CD4-positive, alpha-beta T cell (primary cell): ENCODE measurements around the gene RAP1GAP2. TPM values are rescaled to one million over a fixed set of nuclear protein-coding genes. Genes with fewer than 3 reads are reported as not detected.

Experiments
- ATAC-seq: fragments of 200-7000 bp; cut with Tn5 transposase; one replicate; pipeline ENCODE4 v1.10.0; 2022; ENCODE audit warnings: mild to moderate bottlenecking; ENCODE audit not compliant: poor library complexity
- CTCF ChIA-PET: fragments of 350-600 bp; sonication (Branson Sonifier 250); formaldehyde crosslinking; loops from one replicate; lab custom pipeline; 2021; ENCODE audit warnings: antibody characterized with exemption, inconsistent platforms; lab: Charles Lee
- POLR2A ChIA-PET: fragments of 350-600 bp; sonication (Branson Sonifier 250); formaldehyde crosslinking; loops from one replicate; lab custom pipeline; 2021; ENCODE audit warnings: antibody characterized with exemption, inconsistent platforms; lab: Charles Lee
- DNase-seq, 14 experiments: peaks; one replicate each; pipeline ENCODE4 v3.0.0-alpha.2; 2013 to 2020; ENCODE audit warnings: mixed read lengths in 2 of 14
- H3K27ac ChIP-seq, 2 donors: one replicate each; pipeline versions ENCODE4 v1.5.1 to v1.7.0; 2013; ENCODE audit warnings: low read length in 2 of 2, low read depth in 1 of 2, mild to moderate bottlenecking in 1 of 2
- H3K27me3 ChIP-seq, 2 experiments: 1 replicate in 1 of 2; 2 replicates in 1 of 2; pipeline versions ENCODE4 v1.6.1 to v1.7.0; 2013; ENCODE audit warnings: low read length in 2 of 2, control low read depth in 1 of 2, mild to moderate bottlenecking in 1 of 2, moderate library complexity in 1 of 2; ENCODE audit not compliant: insufficient read depth in 2 of 2, control insufficient read depth in 1 of 2
- H3K36me3 ChIP-seq: one replicate; pipeline ENCODE4 v1.6.1; 2013; ENCODE audit warnings: low read length, control low read depth; ENCODE audit not compliant: insufficient read depth
- H3K4me1 ChIP-seq: one replicate; pipeline ENCODE4 v1.6.1; 2013; ENCODE audit warnings: low read length, control low read depth; ENCODE audit not compliant: insufficient read depth
- H3K4me3 ChIP-seq: one replicate; pipeline ENCODE4 v1.5.1; 2013; ENCODE audit warnings: mild to moderate bottlenecking, low read length, moderate library complexity
- H3K9me3 ChIP-seq, 2 experiments: 1 replicate in 1 of 2; 2 replicates in 1 of 2; pipeline versions ENCODE4 v1.6.1 to v1.7.0; 2013; ENCODE audit warnings: low read length in 2 of 2, mild to moderate bottlenecking in 2 of 2, control low read depth in 1 of 2, moderate library complexity in 1 of 2; ENCODE audit not compliant: control insufficient read depth in 1 of 2, insufficient read depth in 1 of 2
- H3K27ac Mint-ChIP-seq: one replicate; pipeline ENCODE4 v1.8.0; 2020; ENCODE audit warnings: mixed read lengths
- H3K27me3 Mint-ChIP-seq: one replicate; pipeline ENCODE4 v1.8.0; 2021; ENCODE audit warnings: mixed read lengths
- H3K36me3 Mint-ChIP-seq: one replicate; pipeline ENCODE4 v1.8.0; 2021; ENCODE audit warnings: low read depth, mixed read lengths
- H3K4me1 Mint-ChIP-seq: one replicate; pipeline ENCODE4 v1.8.0; 2021; ENCODE audit warnings: low read depth, mixed read lengths
- H3K4me3 Mint-ChIP-seq: one replicate; pipeline ENCODE4 v1.8.0; 2020; ENCODE audit warnings: mild to moderate bottlenecking, mixed read lengths
- H3K9me3 Mint-ChIP-seq: one replicate; pipeline ENCODE4 v1.8.0; 2020; ENCODE audit warnings: mixed read lengths
- CTCF ChIP-seq: fragments of 200-600 bp; IDR thresholded peaks from one replicate; pipeline ENCODE4 v1.8.0; 2022; ENCODE audit warnings: antibody characterized with exemption, mild to moderate bottlenecking
- intact Hi-C, 2 experiments: fragments of 100-400 bp; cut with DNase I in 1 of 2; cut with micrococcal nuclease in 1 of 2; formaldehyde crosslinking; loops; one replicate each; pipeline versions ENCODE4 v1.15.1 to v1.9.0; 2023 to 2025; cut with DNase I, micrococcal nuclease
- total RNA-seq, 174 experiments: library from RNA in 2 of 174; stranded (reverse) in 2 of 174; gene quantifications; one replicate each; pipeline ENCODE4 v1.2.3 and lab custom pipeline; 2021 to 2026

RAP1GAP2 gene
- total RNA-seq, 2 experiments from 2014 or later, result 46.3 to 49.7 TPM

DNA sequence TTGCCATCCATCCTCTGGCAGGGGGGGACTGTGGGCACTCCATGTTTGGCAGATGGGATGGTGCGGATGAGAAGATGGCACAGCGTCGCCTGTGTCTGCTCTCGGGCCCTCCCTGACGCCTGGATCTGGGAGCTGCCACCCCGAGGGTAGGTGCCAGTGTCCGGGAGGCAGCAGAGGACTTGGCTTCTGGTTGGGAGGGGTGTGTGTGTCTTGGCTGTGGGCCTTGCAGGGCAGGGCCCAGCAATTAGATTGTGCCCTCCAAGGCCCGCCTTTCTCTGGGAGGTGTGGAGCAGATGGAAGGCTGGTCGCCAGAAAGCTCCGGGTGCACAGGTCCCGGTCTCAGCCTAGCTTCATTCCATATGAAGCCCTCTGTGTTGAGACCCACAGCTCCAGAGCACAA is 1.4 kb downstream of the RAP1GAP2 start:
- ATAC-seq (no peak), DNase-seq (no peak)
- peaks cover 69% of the 10 kb centered on the region for H3K4me1 Mint-ChIP-seq
- Histone ChIP-seq H3K27me3 (no peaks in the 10 kb centered on the region), H3K9me3 (no peaks in the 10 kb centered on the region), H3K36me3 (peaks cover 24% of the 10 kb centered on the region), H3K4me1 (peaks cover 73% of the 10 kb centered on the region), H3K27ac (no peak overlapping the region), H3K4me3 (peak overlapping the region; percentile 68)
- no peaks in the 10 kb centered on the region for H3K9me3 Mint-ChIP-seq
- no peaks in the 10 kb centered on the region for H3K27me3 Mint-ChIP-seq
- peaks cover 29% of the 10 kb centered on the region for H3K36me3 Mint-ChIP-seq
- intact Hi-C loops, result loop anchor here in 1 of 2 experiments (2.0 kb wide), 1 partner anchor 31 kb away; no protein-coding TSS in a partner anchor
- TF ChIP-seq CTCF, result no peak
- H3K4me3 Mint-ChIP-seq, result peak overlapping the region; percentile 92
- ChIA-PET POLR2A (interaction anchor here (0.6 to 9.5 kb wide), 3 partner anchors 16 to 243 kb away, joined by 3 to 213 read pairs (median 3); no protein-coding TSS in a partner anchor), CTCF (interaction anchor here (1.0 to 4.8 kb wide), 2 partner anchors 11 to 15 kb away, joined by 4 to 35 read pairs; no protein-coding TSS in a partner anchor)
- H3K27ac Mint-ChIP-seq, result peak overlapping the region; percentile 80

DNA sequence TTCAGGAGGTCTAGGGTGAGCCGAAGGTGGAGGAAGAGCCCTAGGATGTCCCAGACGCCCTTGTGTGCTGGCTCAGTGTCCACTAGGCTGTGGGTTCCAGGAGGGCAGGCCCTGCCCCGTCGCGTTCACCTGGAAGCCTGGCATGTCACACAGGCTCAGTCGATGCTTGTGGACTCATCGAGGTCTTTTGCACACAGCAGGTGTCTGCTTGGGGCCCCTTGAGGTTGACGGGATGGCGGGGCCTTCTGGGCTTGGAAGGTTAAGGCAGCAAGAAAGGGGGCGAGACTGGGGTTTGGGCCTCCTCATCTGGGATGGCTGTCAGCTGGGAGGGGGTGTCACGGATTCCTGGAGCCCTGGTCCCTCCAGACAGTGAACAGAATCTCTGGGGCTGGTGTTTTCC is 1.9 kb downstream of the RAP1GAP2 start:
- H3K4me3 ChIP-seq, result peak overlapping the region; percentile 68
- Mint-ChIP-seq H3K27me3 (no peaks in the 10 kb centered on the region), H3K4me3 (peak overlapping the region; percentile 92), H3K9me3 (no peaks in the 10 kb centered on the region), H3K36me3 (peaks cover 34% of the 10 kb centered on the region), H3K27ac (peak overlapping the region; percentile 80), H3K4me1 (peaks cover 69% of the 10 kb centered on the region)
- intact Hi-C loops, result no loop called here
- H3K9me3 ChIP-seq, result no peaks in the 10 kb centered on the region
- peaks cover 67% of the 10 kb centered on the region for H3K4me1 ChIP-seq
- no peaks in the 10 kb centered on the region for H3K27me3 ChIP-seq
- TF ChIP-seq CTCF, result no peak
- ATAC-seq (no peak), DNase-seq (no peak)
- peaks cover 29% of the 10 kb centered on the region for H3K36me3 ChIP-seq
- H3K27ac ChIP-seq, result no peak overlapping the region
- POLR2A ChIA-PET, result interaction anchor here (1.0 to 9.5 kb wide), 2 partner anchors 15 to 30 kb away, joined by 3 to 213 read pairs; no protein-coding TSS in a partner anchor
- CTCF ChIA-PET, result interaction anchor here (4.8 kb wide), 1 partner anchor 12 kb away, joined by 35 read pairs; no protein-coding TSS in a partner anchor

DNA sequence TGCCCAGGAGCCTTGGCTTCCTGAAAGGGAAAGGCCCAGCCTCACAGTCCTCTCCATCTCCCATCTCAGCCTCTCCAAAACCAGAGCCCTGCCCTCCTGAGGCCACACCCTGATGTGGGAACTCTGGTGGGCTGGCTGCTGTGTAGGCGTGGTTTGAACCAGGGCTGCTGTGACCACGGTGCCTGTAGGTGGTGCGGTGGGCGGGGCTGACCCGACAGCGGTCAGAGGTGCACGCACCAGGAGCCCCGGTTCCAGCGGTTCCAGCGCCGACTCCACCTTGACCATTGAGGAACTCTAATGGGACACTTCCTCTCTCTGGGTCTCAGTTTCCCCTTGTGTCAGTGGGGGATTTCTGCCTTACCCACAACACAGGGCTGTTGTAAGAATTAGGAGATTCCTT is 2.4 kb downstream of the RAP1GAP2 start:
- intact Hi-C loops, result no loop called here
- no peak overlapping the region for H3K27ac ChIP-seq
- DNase-seq (peak in 3 of 14 experiments; percentile 27 to 45 (median 41)), ATAC-seq (no peak)
- H3K9me3 ChIP-seq, result no peaks in the 10 kb centered on the region
- POLR2A ChIA-PET, result interaction anchor here (1.0 to 9.5 kb wide), 2 partner anchors 15 to 29 kb away, joined by 3 to 213 read pairs; no protein-coding TSS in a partner anchor
- H3K4me3 ChIP-seq, result no peak overlapping the region
- no peaks in the 10 kb centered on the region for H3K27me3 Mint-ChIP-seq
- no peaks in the 10 kb centered on the region for H3K9me3 Mint-ChIP-seq
- peaks cover 39% of the 10 kb centered on the region for H3K36me3 Mint-ChIP-seq
- CTCF ChIA-PET, result interaction anchor here (4.8 kb wide), 1 partner anchor 12 kb away, joined by 35 read pairs; no protein-coding TSS in a partner anchor
- H3K4me3 Mint-ChIP-seq, result peak overlapping the region; percentile 31
- peaks cover 62% of the 10 kb centered on the region for H3K4me1 ChIP-seq
- no peak for TF ChIP-seq CTCF
- H3K27ac Mint-ChIP-seq, result no peak overlapping the region
- no peaks in the 10 kb centered on the region for H3K27me3 ChIP-seq
- H3K4me1 Mint-ChIP-seq, result peaks cover 65% of the 10 kb centered on the region
- H3K36me3 ChIP-seq, result peaks cover 30% of the 10 kb centered on the region
